HG03575 (cell line): Measurements from ENCODE around the gene IRS2.

Experiments
- ATAC-seq: cut with Tn5 transposase; IDR thresholded peaks from one replicate; pipeline ENCODE4 v1.9.1; 2021; ENCODE audit not compliant: unreplicated experiment, insufficient number of reproducible peaks, low FRiP score; ENCODE audit errors: extremely low read depth

The IRS2 gene

DNA sequence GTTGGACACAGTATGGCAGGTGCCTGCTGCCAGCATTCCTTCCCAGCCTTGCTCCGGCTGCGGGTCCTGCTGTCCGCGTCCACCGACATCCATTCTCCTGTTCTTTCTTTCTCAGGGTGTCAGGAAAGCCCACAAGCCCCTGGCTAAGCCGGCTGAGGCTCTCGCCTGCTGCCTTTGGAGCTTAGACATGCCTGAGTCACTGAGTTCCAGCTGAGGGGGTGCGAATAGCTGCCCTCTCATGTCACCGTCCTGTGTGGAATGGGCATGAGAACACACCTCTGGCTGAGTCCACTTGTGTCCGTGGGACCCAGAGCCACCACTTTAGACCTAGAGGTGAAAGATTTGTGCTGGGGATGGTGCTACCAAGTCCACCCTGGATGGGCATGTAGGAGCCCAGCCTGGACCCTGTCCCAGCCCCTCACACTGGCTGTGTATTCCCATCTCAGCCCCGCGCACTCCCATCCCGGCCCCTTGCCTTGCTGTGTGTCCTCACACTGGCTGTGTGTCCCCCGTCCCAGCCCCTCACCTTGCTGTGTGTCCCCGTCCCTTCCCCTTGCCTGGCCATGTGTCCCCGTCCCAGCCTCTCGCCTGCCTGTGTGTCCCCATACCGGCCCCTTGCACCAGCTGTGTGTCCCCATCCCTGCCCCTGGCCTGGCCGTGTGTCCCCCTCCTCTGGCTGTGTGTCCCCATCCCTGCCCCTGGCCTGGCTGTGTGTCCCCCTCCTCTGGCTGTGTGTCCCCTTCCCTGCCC lies 24.6 kb upstream of the IRS2 start:
- ATAC-seq, result no peak

DNA sequence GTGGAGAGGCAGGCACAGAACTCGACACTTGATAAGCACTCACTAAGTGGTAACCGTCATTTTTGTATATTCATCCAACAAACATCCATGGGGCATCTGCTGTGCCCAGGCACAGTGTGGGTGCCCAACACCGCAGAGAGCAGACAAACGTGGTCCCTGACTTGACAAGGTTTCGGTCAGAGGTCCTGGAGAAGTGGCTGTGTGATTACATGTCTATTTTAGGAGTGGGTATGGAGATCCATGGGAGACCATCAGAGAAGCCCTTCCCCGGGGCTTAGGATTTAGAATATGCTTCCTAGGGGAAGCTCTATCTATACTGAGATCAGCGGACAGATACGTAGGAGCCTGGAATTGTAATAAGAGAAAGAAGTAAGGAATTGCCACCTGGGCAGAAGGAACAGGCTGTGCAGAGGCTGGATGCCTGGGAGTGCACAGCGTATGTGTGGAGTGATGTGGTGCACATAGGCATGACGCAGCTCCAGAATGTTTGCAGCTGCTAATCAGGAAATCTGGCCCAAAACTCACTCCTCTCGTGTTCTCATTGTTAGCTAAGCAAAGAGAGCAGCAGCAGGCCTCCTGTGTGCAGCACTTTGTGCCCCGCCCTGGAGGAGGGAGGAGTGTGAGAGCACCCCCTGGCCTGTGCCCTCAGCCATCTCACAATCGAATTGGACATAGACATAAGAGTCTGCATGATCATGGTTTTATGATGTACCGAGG lies 23.0 kb upstream of the IRS2 start:
- ATAC-seq, result no peak

DNA sequence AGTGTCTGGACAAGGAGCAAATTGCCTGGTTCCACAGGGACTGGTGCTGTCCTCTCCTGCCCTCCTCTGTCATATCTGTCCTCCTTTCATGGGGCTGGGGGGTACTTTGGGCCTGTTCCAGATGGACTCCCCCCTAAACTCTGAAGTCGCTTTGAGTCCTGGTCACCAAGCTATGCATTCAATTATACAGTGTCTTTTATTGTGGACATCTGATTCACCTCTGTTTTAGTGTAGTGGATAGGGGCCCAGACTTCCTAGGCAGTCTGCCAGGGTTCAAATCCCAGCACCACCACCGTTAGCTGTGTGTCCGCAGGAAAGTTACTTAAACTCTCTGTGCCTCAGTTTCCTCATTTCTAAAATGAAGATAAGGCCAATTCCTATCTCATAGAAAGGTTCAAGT lies 21.0 kb upstream of the IRS2 start:
- ATAC-seq, result no peak

DNA sequence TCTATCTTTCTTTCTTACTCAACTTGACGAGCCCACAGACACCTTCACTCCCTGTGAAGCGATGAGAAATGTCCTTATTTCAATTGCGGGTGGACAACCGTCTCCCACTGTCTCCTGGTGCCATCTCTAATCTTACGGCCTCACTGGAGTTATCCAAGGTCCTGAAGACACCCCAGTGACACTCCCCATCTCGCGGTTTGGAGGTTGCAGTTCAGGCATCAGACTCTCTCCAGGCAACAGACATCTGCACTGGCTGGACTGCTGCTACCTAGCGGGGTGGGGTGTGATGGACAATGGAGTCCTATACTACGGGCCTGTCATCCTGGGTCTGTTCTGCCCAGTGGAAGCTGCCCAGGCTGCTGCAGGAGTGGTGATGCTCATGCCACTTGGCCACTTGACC lies 18.3 kb upstream of the IRS2 start:
- no peak for ATAC-seq

DNA sequence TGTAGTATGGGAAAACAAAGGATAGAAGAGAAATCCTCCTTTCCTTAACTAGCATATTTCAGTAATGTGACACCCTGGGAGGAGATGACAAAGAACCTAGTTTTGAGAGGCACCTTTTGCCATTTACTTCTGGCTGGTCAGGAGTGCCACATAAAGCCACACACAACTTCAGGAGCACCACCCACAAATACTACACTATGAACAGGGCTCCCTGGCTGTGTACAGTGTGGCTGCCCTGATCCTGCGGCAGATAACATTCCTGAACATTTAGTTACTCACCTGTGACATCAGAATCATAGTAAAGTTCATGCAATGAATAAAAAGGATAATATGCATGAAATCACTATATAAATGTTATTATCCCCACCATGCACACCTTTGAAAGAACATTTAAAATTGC lies 17.4 kb upstream of the IRS2 start:
- ATAC-seq, result no peak

DNA sequence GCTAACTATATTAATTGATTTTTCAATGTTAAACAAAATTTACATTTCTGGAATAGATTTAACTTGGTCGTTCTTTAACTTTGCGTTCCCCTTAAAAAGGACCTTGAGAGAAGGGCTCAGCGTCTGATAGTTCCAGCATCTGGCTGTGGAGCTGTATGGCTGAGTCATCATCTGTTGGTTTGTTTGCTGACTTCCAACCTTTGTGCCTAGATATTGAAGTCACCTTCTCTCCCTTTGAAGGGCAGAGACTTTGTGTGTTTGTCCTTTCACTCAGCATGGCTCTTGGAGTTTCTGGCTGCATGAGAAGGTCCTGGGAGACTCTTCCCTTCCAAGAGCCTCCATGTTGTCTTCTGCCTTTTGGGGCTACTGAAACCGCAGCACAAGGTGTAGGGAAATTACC lies 16.6 kb upstream of the IRS2 start:
- ATAC-seq, result no peak

DNA sequence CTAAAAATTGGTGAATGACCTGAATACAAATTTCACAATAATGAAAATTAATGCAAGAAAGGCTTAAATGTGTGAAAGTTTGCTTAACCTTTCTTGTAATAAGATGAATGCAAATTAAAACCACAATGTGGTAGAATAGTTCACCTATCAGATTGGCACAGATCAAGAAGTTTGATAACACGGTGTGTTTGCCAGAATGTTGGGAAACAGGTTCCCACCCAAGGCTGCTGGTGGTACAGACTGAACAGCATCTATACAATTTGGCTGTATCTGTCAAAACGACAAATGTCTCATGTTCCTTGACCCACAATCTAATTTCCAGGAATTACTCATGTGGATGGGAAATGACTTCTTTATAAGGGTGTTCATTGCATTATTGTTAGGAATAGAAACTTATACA lies 8.6 kb upstream of the IRS2 start:
- no peak for ATAC-seq

DNA sequence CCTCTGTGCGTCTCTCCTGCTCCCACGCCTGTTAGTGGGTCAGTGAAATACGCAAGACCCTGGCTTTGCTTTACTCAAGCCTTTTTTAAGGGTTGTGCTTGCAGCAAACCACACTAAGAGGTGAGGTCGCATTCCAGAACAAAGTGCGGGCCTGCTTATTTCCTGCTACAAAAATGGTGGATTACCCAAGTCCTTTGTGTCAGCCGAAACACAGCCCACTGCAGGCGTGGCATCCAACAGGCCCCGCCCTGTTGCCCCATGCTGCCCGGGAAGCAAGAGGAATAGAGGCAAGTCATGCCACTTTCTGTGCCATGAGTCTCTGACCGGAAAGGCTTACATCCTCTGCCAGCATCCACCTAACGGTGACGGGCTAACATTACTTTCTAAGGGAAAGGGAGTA lies 7.7 kb upstream of the IRS2 start:
- ATAC-seq, result no peak

DNA sequence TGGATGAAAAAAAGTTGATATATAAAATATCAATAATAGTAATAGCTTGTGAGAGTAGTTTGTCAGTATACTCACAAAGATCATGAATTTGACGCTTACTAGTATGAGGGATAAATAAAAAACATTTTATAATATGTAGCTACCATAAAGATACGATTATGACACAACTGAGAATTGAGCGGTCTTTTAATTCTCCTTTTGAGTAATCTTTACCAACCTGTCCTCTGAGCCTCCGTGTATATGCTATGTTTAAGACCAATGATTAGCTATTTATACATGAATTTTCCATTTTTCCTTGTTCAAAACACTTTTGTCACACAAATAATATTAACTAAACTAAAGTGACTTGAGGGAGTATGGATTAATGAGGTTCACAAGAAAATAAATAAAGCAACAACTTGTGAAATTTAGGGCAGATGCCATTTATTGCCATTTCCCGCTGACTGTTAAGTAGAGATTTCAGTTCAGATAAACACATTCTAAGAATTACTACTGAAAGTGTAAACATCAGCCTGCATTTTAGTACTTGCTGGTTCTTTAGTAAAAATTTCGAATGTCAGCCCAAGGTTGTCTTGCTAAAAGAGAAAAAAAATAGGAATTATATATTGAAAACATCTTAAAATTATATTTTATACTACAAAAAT lies 6.2 kb upstream of the IRS2 start:
- no peak for ATAC-seq

DNA sequence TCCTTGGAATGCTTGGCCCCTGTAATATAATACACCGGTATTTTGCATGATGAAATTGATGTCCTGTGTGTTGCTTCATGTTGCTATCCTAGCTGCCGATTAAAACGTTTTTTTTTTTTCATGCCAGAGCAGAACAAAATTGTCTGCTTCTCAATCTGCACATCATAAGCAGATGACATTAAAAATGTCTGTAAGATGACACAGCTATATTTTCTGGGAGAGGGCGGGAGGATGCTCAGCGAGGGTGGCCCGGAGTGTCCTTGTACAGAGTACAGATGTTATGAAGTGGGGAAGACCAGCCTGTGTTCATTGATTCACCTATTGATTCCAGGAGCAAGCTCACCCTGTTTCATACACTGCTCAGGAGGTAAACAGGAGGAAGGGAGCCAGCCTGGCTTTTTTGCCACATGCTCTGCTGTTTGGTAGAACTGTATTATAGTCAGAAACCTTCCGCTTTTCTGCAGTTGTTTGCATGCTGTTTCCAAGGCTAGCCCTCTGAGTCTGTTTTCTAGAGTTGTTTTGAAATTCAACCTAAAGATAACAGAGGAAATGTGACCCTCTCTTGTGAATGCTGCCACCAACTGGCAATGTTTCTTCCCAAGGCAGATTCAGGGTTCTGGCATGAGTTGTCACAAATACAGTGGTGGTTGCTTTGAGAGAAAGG lies 4.7 kb upstream of the IRS2 start:
- no peak for ATAC-seq

DNA sequence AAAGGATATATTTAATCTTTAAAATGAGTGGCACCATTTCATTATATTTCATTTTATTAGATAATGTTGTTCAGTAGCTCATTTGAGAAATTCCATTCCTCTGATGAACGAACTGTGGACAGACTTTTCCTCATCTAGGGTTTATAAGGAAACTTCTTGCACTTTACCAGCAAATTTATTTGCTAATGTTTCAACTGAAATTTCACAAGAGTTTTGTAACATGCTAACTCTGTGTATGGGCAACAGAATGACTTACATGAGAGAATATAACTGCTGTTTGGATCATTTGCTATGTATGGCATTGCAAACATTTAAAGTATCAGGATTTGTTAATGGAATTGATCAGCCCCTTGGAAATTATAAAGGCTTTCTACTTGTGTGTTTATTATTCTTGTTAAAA lies 3.7 kb upstream of the IRS2 start:
- ATAC-seq, result no peak

DNA sequence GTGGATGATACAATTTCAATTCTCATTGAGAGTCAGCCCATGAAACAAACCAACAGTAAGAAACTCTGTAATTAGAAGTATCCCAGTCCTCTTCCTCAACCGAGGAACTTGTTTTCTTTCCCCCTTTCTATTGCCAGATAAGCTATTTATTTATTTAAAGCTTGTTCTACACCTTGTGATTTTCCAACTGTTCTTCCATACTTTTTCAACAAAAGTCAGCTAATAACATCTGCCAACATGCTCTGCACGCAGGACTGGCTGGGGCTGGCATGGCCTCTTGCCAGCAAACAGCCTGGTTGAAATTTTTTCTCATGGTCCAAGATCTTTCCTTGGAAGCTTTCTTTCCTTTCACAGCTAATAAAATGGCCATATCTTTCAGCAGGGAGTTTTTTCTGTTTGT lies 2.9 kb upstream of the IRS2 start:
- ATAC-seq, result no peak

DNA sequence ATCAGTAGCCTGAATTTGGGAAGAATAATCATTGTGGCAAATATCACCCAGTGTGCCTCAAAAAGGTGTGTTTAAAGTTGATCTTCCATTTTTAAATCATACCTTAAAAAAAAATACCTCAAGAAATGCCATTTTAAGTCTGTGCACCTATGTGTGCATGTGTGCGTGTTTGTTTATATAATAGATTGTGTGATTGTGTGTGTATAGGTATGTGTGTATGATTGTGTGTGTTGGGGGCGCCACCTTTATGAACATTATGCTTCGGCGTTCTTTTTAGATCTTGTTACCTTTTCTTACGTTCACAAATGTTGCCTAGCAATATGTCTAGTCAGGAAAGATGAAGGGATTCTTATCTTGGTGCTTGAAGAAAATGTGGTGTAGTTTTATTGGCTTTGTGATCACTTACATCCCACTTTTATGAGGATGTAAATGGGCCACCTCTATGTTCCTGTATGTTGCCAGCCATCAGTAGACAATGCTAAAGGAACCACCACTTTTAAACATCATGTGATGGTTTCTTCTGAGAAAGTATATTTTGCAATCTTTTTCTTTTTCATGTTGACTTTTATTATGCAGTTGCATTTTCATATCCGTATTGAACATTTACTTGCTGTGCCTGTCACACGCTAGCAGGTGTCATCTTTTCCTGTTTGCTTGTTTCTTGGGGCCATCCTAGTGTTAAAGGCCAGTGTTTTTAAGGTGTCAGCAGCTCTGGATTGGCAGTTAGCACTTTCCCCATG lies 2.2 kb upstream of the IRS2 start:
- no peak for ATAC-seq

DNA sequence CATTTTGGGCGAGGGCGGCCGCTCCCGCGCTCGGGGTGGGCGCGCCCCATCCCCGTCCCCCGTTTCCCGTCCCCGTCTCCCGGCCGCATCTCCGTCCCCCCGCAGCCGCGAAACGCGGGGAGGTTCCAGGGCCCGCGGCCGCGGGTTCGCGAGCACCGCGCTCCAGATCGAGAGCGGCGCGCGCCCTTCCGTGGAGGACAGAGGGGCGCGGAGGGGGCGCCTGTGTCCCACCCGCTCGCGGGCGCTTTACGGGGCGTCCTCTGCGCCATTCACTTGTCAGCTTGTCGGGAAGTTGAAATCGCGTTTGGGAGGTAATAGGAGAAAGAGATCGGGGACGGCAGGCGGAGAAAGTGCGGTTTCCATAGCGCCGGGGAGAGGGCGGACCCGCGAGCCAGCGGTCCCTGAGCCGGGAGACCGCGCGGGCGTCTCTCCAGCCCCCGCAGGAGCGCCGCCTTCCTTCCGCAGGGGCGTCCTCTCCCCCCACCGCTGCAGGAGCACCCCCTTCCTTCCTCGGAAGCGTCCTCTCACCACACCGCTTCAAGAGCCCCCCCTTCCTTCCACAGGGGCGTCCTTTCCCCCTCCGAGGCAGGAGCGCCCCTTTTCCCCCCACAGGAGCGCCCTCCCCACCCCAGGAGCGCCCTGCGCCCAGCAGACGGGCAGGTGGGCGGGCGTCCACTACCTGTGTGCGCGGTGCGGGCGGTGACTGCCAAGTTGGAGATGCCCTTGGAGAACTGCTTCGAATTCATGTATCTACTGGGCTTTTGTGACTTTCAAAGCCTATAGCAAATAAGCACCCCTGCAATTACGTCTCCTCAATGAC lies 962 bp upstream of the IRS2 start:
- no peak for ATAC-seq

DNA sequence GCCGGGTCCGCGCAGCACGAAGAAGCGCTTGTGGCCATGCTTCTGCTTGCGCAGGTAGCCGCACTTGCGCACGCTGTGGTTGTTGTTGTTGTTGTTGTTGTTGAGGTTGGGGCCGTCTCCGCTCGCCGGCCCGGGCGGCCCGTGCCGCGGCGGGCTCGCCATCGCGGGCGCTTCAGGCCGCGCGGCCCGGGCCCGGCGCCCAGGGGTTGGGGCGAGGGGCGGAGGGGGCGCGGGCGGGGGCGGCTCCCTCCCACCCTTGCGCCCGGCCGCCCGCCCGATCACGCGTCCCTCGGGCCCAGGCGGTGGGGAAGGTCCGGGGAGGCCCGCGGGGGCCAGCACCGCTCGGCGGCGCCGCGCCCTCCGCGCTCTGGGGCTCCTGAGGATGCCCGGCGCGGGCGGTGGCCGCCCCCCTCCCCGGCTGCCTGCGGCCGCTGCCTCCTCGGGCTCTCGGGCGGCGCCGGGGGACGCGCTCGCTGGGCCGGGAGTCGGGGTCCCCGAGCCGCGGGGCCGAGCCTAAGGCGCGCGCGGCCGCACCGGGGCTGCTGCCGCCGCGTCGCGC lies 412 bp downstream of the IRS2 start:
- no peak for ATAC-seq

DNA sequence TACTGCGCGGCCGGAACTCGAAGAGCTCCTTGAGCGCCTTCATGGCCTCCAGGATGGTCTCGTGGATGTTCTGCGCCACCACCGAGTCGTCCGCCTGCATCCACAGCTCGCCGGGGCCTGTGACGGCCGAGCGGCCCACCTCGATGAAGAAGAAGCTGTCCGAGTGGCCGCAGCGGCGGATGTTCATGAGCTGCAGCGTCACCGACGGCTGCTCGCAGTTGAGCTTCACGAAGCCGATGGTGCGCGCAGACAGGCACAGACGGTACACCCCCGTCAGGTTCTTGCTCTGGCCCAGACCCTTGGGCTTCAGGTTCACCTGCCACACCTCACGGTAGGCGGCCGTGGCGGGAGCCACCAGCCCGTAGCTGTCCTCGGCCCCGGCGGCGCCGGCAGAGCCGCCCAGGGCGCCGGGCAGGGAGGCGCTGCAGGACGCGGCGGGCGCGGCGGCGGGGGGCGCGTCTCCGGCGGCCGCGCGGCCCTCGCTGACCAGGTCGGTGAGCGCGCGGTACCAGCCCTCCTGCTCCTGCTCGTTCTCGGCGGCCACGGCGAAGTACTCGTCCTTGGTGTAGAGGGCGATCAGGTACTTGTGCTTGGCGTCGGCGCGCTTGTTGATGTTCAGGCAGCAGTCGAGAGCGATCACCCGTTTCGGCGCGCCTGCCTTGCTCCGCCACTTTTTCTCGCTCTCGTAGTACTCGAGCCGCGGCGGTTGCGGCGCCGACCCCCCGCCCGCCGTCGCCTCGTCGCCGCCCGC lies 1.1 kb downstream of the IRS2 start:
- ATAC-seq, result no peak

DNA sequence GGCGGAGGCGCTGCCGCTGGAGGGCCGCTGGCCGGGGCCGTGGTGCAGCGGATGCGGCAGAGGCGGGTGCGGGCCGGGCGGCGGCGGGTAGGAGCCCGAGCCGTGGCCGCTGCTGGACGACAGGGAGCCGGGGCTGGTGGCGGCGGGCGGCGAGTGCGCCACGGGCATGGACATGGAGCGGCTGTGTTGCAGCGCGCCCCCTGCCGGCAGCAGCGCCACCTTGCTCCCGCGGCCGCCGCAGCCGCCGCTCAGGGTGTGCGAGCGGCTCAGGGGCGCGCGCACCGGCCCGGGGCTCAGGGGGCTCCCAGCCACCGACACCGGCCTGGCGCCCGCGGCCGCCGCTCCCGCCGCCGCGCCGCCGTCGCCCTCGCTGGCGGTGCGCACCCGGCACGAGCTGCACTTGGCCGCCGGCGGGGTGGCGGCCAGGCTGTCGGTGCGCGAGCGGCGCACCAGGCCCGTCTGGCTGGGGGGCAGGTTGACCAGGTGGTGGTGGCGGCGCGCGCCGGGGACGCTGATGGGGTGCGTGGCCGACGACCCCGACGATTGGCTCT lies 1.7 kb downstream of the IRS2 start:
- no peak for ATAC-seq
